GM19463 (cell line): ENCODE results near the gene DENND4A.
"Not testable (repeated sequence)": the region's sequence is repeated elsewhere in the genome, so short reads cannot be mapped to it uniquely, and the experiment has no call there.

Source experiments
- ATAC-seq: cut with Tn5 transposase; IDR thresholded peaks from one replicate; pipeline ENCODE4 v1.9.1; 2021; ENCODE audit warnings: mild to moderate bottlenecking, moderate library complexity; ENCODE audit not compliant: unreplicated experiment

The DENND4A gene

DNA sequence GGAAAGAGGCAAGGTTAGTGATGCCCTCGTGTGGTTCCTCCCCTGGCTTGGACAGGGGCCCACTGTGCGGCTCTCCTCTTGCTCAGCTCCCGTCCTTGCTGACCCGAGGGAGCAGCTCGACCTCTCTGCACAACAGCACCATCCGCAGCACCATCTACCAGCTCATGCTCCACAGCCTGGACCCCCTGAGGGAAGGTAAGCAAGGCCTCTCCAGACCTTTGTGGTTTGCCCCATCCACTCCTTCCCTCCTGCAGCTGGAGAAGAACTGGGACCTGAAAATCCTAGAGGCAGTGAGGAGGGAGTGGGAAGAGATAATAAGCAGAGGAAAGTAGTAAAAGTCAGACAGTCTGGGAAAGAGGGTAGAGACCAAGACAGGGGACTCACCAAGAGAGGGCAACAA lies 152.6 kb downstream of the DENND4A start:
- ATAC-seq, result no peak

DNA sequence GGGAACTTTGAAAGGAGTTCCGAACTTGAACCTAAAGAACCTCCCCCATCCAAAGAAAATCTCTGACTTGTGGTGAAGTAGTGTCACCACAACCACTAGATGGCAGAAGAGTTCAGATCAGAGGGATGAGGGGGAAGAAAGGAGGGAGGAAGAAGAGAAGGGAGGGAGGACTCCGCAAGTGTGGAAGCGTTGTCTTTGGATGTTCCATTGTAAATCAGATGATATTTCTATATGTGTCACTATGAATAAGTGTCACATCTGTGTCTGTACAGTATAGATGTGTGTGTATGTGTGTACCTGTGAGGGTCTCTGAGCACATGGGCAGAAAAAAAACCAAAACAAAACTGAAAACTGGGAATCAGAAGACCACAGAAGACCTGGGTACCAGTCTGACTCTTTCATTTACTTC lies 153.4 kb downstream of the DENND4A start:
- no peak for ATAC-seq

GRCh38 chr15:65638109-65638508 lies 154.0 kb downstream of the DENND4A start:
- no peak for ATAC-seq

DNA sequence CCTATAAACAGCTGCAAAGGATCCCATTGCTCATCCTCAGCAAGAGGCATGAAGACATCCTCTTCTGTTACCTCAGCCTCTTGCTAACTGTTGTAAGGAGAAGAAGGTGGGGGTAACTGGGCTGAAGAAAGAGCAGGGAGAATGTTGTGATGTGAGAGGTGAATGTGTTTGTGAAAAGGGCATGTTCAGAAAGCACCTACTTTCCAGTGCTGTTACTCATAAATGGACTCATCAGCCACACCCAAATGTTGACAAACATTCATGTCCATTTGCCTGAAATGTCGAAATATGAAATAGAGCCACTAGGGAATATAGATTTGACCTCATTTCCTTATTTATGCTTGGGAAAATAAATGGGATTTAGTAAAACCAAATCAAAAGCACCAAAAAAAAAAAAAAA lies 157.7 kb downstream of the DENND4A start:
- no peak for ATAC-seq

- ATAC-seq, result no peak
Measured at GRCh38 chr15:65633752-65634151, 158.3 kb downstream of the DENND4A start.

- ATAC-seq, result no peak
Measured at GRCh38 chr15:65632780-65633375, 159.2 kb downstream of the DENND4A start.

DNA sequence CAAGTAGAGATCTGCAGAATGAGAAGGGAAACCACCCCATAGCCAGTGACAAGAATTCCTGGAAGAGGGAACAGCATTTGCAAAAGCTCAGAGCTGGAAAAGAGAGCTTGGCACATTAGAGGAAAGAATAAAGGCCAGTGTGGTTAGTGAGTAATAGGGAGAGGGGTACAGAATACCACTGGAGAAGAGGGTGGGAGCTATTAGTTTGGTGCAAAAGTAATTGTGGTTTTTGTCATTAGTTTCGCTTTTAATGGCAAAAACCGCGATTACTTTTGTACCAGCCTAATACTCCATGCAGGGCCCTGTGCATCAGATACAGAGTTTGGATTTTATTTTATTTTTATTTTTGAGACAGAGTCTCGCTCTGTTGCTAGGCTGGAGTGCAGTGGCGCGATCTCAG lies 160.6 kb downstream of the DENND4A start:
- peak; percentile 64 for ATAC-seq

DNA sequence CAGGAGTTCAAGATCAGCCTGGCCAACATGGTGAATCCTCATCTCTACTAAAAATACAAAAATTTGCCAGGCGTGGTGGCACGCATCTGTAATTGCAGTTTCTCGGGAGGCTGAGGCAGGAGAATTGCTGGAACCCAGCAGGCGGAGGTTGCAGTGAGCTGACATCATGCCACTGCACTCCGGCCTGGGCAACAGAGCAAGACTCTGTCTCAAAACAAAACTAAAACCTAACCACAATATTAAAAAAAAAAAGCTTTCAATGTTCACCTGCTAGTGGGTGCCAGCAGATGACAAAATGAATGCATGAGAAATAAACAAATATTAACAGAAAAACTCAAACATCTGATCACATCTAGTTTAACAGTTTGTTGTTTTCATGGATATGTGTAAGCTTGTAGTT lies 161.3 kb downstream of the DENND4A start:
- ATAC-seq, result peak; percentile 65

- no peak for ATAC-seq
Measured at GRCh38 chr15:65629548-65629947, 162.5 kb downstream of the DENND4A start.

DNA sequence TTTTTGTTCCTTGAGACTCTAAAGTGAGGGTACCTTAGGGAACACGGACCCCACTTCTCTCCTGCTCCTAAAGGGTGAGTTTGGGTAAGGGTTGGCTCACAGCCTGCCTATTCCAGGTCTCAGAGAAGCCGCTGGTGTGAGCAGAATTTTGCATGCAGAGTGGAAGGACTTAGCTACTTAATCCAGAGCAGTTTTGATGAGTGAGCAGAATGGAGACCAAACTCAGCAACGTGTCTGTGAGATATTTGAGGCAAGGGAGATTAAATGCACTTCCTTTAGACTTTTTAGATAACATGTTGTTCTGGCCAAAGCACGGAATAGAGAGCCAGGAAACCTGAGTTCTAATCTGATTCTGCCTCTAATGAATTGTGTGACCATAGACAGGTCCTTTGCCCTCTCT lies 165.2 kb downstream of the DENND4A start:
- no peak for ATAC-seq

GRCh38 chr15:65623103-65623502 lies 169.0 kb downstream of the DENND4A start:
- no peak for ATAC-seq

DNA sequence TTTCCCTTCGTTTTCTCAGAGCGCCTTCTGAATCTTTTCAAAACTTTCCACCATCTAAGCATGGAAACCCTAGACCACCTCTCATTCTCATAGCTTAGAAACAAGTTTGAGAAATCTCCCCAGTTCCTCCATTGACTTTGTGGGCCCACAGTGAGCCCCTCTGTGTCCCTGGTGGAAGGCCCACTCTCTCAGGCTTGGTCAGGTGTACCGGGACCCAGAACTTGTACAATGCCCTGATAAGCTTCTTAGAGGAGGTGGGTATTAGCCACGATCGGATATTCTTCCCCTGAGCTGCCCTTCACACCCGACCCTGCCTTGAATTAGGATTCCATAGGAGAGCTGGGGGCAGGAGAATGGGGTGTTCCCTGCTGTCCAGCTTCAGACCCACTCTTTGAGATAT lies 170.5 kb downstream of the DENND4A start, which contains the start of gene SLC24A1:
Gene SLC24A1, plus strand, starts transcription at position 301 of the 400 bp plus-strand sequence. CDS start 2,143 bp downstream, outside the sequence.
- no peak for ATAC-seq

GRCh38 chr15:65620833-65621232 lies 171.3 kb downstream of the DENND4A start:
- ATAC-seq, result no peak

- no peak for ATAC-seq
Measured at GRCh38 chr15:65619626-65620290, 172.3 kb downstream of the DENND4A start.

DNA sequence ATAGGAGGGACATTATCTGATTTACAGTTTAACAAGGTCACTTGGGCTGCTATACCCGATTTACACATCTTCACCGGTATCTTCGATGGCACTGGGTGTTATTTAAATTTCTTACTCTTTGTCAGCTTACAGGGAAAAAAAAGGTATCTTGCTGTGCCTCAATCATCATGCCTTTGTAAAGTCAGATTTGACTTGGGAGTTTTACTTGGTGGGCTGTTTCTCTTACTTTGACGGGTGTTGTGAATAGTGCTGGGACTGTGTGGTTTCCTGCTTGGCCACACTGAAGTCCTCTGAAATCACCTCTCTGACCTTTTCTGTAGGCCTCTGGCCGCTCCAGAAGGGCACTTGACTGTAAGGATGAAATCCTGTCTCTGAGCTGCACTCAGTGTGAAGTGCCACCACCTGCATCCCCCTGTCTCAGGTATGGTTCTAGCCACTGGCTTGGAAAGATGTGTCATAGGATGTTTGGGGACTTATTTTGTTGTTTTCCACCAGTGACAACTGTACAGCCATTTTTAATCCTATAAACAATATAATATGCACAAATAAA lies 173.5 kb downstream of the DENND4A start:
- no peak for ATAC-seq

- not testable (repeated sequence) for ATAC-seq
Measured at GRCh38 chr15:65615887-65616286, 176.2 kb downstream of the DENND4A start.

DNA sequence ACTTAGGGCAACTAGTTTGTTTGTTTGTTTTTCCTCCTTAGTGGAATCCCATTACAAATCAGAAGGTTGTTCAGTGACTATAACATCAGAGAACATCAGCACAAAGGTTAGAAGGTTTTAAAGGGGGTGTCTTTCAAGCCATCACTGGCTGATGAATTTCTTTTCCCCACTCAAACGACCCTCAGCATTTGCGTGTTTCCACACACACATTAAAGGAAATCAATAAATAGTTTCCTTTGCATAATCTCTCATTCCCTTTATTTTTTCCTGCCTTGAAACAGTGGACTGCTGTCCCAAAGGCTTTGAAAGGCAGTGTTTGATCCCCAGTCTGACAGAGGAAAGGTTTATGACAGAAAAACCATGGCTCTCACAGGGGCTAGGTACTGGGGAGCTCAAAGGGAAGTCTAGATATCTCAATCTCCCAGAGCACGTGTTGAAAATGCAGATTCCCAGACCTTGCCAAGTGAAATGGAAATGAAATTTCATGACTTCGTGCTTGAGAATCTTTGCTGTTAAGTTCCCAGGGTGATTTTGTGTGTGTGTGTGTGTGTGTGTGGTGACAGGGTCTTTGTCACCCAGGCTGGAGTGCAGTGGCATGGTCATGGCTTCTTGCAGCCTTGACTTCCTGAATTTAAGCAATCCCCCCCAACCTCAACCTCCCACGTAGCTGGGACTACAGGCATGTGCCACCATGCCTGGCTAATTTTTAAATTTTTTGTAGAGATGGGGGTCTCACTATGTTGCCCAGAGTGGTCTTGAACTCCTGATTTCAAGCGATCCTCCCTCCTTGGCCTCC lies 178.9 kb downstream of the DENND4A start:
- no peak for ATAC-seq

- ATAC-seq, result no peak
Measured at GRCh38 chr15:65612616-65612946, 179.5 kb downstream of the DENND4A start.

DNA sequence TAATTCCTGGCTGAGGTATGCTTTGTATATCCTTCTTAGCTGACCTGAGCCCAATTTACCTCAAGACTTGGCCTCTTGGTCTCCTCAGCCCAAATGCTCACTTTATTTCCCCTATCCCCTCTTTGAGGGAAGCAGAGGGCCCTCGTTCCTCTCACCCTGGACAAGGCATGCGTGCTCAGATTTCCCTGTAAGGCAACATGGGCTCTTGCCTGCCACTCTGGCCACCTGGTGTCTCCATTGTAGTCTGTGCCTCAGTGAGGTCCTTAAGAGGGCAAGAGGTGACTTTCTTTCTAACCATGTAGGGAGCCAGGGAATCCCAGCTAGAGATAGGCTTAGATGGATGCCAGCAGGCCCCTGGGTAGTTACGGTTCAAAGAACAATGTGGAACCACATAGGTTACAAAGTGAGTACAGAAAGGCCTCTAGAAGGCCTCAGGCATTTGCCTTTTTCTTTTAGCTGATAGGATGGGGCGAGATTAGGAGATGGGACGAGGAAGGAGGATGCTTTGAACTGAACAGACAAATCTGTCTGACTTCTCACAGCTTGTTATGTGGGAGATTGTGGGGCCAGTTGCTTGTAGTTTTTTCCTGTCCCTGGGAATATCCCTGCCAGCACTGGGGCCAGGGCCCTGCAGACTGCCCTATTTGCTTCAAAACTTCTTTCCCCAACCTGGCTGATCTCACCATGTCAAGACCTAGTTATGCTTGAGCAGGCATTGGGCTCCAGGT lies 180.0 kb downstream of the DENND4A start:
- ATAC-seq, result no peak

DNA sequence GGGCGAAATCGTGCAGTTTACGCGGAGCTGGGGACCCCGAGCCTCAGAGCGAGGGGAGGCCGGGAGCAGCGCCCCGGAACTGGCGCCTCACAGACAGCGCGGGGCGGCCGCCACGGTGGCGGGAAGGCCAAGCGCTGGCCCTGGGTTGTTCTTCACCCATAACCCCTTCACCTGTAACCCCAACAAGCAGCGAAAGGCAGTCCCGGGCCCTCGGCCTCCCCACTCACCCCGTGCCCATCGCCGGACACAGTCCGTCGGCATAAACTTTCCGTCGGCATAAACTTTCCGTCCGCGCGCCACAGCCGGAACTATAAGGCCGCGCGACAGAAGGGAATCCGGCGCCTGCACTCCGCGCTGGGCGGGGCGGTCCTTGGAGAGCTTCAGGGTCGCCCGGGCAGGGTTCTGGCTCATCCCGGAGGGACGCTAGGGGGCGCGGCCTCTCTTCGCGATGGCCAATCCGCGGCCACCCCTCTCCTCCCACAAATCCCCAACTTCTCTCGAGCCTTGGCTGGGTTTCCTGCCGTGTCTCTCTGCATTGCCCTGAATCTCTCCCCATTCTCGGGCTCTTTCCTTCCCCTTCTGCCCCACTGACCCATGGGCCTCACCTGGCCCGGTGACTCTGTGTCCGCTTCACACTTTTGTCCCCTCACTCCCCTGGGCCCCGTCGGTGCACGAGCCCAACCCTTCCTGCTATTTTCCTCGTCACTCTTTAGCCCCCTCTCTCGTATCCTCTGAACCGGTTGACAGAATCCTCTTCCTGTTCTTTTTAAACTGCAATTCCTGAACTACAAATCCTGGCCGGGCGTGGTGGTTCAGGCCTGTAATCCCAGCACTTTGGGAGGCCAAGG lies 181.0 kb downstream of the DENND4A start, which contains the start of gene INTS14:
Gene INTS14, minus strand, starts transcription at position 261 of the 848 bp plus-strand sequence. CDS start 3,751 bp downstream, outside the sequence.
- peak; percentile 98 for ATAC-seq
